ENCODE measurements around the gene ZNF664.

The ZNF664 gene

DNA sequence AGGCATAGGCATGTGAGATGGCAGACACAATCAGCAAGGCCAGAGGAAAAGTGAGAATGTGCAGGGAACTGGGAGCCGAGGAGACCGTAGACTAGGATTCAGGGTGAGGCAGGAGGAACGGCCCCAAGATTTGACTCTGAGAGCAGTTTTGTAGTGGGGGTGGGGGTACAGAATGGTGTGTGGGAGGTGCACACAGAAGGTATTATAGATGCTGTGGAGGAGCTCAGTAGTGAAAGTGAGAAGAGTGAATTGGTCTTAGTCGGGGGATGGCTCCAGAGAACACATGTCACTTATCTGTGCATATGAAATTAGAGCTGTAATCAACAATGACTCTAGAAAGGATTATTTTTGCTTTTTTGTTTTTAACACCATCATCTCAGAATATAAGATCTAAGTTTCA lies 11.9 kb downstream of the ZNF664 start:
- DNase-seq: no peak
- no peak for TF ChIP-seq GATA1 (IDR thresholded peaks at IDR 0.05; ENCODE audit: low read depth, low read length)
- TF ChIP-seq POLR2A (IDR thresholded peaks at IDR 0.05; ENCODE audit: low read length): no peak

DNA sequence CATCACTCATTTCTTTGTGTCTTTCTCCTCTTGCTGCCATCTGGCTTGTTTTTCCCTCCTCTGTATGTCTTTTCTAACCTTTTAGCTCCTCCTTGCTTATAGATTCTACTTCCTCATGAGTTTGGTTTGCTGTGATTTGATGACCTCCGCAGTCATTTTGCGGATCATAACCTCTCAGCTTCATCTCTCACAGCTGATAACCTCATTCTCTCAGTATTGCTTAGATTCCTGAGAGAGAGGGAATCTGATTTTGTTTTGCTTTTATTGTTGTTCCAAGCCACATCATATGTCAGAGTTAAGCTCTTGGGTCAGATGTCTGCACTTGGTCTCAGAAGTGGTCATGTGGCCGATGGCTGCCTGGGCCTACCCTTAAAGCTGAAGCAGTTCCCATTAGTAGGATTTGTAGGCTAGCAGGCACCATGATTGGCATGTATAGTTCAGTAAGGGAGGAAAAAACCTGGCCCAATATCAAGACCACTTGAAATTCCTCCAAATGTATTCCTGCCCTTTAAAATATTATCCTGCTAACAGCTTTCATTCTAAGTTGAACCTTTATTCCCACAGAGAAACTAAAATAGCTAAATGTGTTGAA lies 13.5 kb downstream of the ZNF664 start:
- DNase-seq: no peak
- TF ChIP-seq POLR2A (IDR thresholded peaks at IDR 0.05; ENCODE audit: low read length) (no peak), GATA1 (IDR thresholded peaks at IDR 0.05; ENCODE audit: low read depth, low read length) (no peak)

- TF ChIP-seq GATA1 (IDR thresholded peaks at IDR 0.05; ENCODE audit: low read depth, low read length) (no peak), POLR2A (IDR thresholded peaks at IDR 0.05; ENCODE audit: low read length) (no peak)
- no peak for DNase-seq
Observed at GRCh38 chr12:123987022-123987421, 14.0 kb downstream of the ZNF664 start.

DNA sequence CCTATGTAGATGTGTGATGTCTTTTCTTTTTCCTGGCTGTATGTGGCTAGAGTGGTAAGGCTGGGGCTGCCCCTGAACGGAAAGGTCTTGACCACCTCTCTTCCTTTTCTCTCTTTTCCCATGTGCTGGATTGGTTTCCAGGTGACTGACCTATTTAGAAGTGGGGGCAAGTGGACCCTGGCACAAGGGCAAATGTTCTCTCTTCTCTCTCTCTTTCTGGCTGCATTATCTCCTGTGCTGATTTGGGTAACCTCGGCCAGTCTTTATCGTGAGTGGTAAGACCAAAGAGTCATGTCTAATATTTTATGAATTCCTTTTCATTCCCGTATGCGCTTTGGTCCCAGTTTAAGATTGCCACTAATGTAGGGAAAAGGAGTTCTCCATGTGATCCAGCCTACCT lies 16.2 kb downstream of the ZNF664 start:
- no peak for DNase-seq
- TF ChIP-seq GATA1 (IDR thresholded peaks at IDR 0.05; ENCODE audit: low read depth, low read length) (no peak), POLR2A (IDR thresholded peaks at IDR 0.05; ENCODE audit: low read length) (no peak)

- DNase-seq: no peak
- TF ChIP-seq POLR2A (IDR thresholded peaks at IDR 0.05; ENCODE audit: low read length) (no peak), GATA1 (IDR thresholded peaks at IDR 0.05; ENCODE audit: low read depth, low read length) (no peak)
Observed at GRCh38 chr12:123989753-123990152, 16.7 kb downstream of the ZNF664 start.

- TF ChIP-seq GATA1 (IDR thresholded peaks at IDR 0.05; ENCODE audit: low read depth, low read length) (no peak), POLR2A (IDR thresholded peaks at IDR 0.05; ENCODE audit: low read length) (no peak)
- DNase-seq: peak in 1 of 2 experiments; percentile 34
Observed at GRCh38 chr12:123990511-123990910, 17.5 kb downstream of the ZNF664 start.

DNA sequence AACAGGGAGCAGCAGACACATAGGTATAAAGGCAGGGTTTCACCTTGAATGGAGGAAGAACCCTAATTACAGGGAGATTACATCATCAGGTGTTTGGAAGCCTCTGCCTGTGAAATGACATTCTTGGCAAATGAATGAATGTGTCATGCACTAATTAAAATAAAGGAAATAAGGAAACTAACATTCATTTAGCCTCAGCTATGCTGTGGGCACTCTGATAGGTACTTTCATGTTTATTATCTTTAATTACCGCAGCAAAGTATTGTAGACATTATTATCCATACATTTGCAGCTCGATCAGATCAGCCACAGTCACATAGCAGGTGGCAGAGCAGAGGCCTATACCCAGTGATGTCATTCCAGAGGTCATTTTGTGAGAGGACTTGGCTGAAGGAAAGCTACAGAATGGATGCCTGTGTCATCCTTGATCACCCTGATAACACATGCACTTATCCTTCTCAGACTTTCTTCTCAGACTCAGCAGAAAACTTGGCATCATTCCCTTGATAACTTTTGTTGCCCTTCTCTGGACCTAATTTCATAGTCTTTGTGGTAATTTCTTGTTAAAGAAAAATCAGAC lies 18.4 kb downstream of the ZNF664 start:
- peak; percentile 80 to 85 for DNase-seq
- no peak for TF ChIP-seq GATA1 (IDR thresholded peaks at IDR 0.05; ENCODE audit: low read depth, low read length)
- no peak for TF ChIP-seq POLR2A (IDR thresholded peaks at IDR 0.05; ENCODE audit: low read length)

GRCh38 chr12:123992118-123992825 lies 19.3 kb downstream of the ZNF664 start:
- DNase-seq: no peak
- TF ChIP-seq POLR2A (IDR thresholded peaks at IDR 0.05; ENCODE audit: low read length): no peak
- no peak for TF ChIP-seq GATA1 (IDR thresholded peaks at IDR 0.05; ENCODE audit: low read depth, low read length)

DNA sequence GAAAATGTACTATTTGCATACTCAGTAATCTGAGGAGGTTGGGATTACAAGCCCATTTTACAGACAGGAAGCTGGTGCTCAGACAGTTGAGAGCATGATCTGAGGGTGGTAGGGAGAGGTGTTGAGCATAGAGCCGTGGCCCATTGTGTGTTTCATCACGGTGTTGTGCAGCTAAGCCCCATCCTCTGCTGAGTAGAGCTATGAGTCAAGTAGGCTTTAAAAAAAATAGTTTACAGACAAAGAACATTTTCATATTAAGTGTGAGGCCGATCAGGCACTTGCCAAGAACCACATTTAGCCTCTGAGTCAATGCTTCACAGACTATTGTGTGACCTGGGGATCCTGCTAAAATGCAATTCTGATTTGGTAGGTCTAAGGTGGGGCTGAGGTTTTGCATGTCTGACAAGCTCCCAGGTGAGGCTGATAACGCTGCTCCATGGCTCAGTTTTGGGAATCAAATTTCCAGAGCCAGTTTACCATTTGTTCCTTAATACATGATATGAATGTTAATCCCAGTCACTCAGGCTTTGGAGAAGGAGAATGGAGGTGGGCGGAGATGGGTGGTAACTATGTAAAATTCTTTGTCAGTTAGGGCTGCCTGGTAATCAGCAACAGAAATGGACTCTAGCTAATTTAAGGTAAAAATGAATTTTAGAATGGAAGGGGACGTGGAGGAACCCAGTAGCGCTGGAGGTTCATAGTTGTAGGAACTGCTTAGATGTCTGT lies 22.2 kb downstream of the ZNF664 start:
- TF ChIP-seq POLR2A (IDR thresholded peaks at IDR 0.05; ENCODE audit: low read length) (no peak), GATA1 (IDR thresholded peaks at IDR 0.05; ENCODE audit: low read depth, low read length) (no peak)
- DNase-seq: no peak

DNA sequence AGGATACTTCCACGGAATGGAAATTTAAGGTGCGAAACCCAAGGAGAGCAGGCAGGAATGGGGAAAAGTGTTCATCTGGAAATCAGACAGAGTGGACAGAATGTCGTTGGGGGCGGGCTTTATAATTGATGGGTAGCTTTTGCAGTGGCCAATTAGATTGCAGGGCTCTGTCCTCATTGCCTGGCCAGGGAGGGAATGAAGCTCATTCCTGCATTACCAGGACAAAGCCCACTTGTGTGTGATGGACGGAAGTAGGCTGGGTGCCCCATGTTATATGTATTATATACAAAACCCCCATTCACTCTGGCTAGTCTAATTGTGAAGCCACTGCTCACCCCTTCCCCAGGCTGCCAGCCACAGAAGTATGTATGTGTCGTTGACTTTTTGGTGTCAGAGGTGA lies 23.6 kb downstream of the ZNF664 start:
- no peak for TF ChIP-seq POLR2A (IDR thresholded peaks at IDR 0.05; ENCODE audit: low read length)
- TF ChIP-seq GATA1 (IDR thresholded peaks at IDR 0.05; ENCODE audit: low read depth, low read length): no peak
- no peak for DNase-seq

GRCh38 chr12:123997033-123997822 lies 24.2 kb downstream of the ZNF664 start:
- no peak for DNase-seq
- TF ChIP-seq GATA1 (IDR thresholded peaks at IDR 0.05; ENCODE audit: low read depth, low read length) (no peak), POLR2A (IDR thresholded peaks at IDR 0.05; ENCODE audit: low read length) (no peak)

GRCh38 chr12:123997908-123998307 lies 24.9 kb downstream of the ZNF664 start:
- TF ChIP-seq GATA1 (IDR thresholded peaks at IDR 0.05; ENCODE audit: low read depth, low read length) (no peak), POLR2A (IDR thresholded peaks at IDR 0.05; ENCODE audit: low read length) (no peak)
- DNase-seq: no peak

- DNase-seq: peak; percentile 51 to 71
Observed at GRCh38 chr12:123998344-123998990, 25.5 kb downstream of the ZNF664 start.

More at GRCh38 chr12:123998344-123998990, 25.5 kb downstream of the ZNF664 start:
- TF ChIP-seq POLR2A (IDR thresholded peaks at IDR 0.05; ENCODE audit: low read length) (no peak), GATA1 (IDR thresholded peaks at IDR 0.05; ENCODE audit: low read depth, low read length) (no peak)

Data from erythroblast (primary cell).